AG04449 (cell line): Measurements from ENCODE around the gene ZNF526.

ENCODE experiments used
- CTCF ChIA-PET: fragments of 350-600 bp; formaldehyde crosslinking; extraction: SDS; loops from one replicate; lab custom pipeline; 2021; ENCODE audit warnings: antibody characterized with exemption; lab: Yijun Ruan, JAX
- POLR2A ChIA-PET: fragments of 400-600, 350-600 bp; formaldehyde crosslinking; extraction: SDS; loops from one replicate; lab custom pipeline; 2020; ENCODE audit warnings: antibody characterized with exemption, inconsistent platforms; lab: Yijun Ruan, JAX
- DNase-seq: peaks from one replicate; pipeline ENCODE4 v3.0.0-alpha.2; 2010; ENCODE audit warnings: low read depth, low spot score
- H3K4me3 ChIP-seq: 2 replicates; pipeline ENCODE4 v1.5.1; 2011; ENCODE audit warnings: low read depth, mild to moderate bottlenecking, control low read depth, low read length
- CTCF ChIP-seq: IDR thresholded peaks from one replicate; pipeline ENCODE4 v1.5.1; 2011; ENCODE audit warnings: mild to moderate bottlenecking, moderate library complexity, low read length, control low read depth, inconsistent platforms; ENCODE audit not compliant: insufficient read depth; ENCODE audit errors: missing control alignments

The ZNF526 gene

GRCh38 chr19:42174958-42175734 lies 45.0 kb upstream of the ZNF526 start:
- POLR2A ChIA-PET: interaction anchor here (1.9 kb wide), 1 partner anchor 68 kb away, joined by 5 read pairs; the partner anchor contains the start of gene GSK3A
- no peak overlapping the region for H3K4me3 ChIP-seq
- no peak for TF ChIP-seq CTCF
- CTCF ChIA-PET: interaction anchor here (0.9 to 3.3 kb wide), 14 partner anchors 8 to 94 kb away, joined by 3 to 39 read pairs (median 8); partner anchors contain the start of gene POU2F2
- no peak for DNase-seq

GRCh38 chr19:42175952-42176648 lies 44.0 kb upstream of the ZNF526 start:
- no peak for DNase-seq
- peak overlapping the region; percentile 60 for H3K4me3 ChIP-seq
- POLR2A ChIA-PET: interaction anchor here (1.0 to 1.9 kb wide), 2 partner anchors 55 to 67 kb away, joined by 3 to 5 read pairs; partner anchors contain the start of gene GSK3A
- TF ChIP-seq CTCF: no peak
- CTCF ChIA-PET: interaction anchor here (0.6 to 3.3 kb wide), 26 partner anchors 9 to 225 kb away, joined by 3 to 39 read pairs (median 4); partner anchors contain the start of gene POU2F2

GRCh38 chr19:42176649-42176989 lies 43.5 kb upstream of the ZNF526 start:
- DNase-seq: no peak
- CTCF ChIA-PET: interaction anchor here (0.7 to 3.3 kb wide), 25 partner anchors 9 to 225 kb away, joined by 3 to 39 read pairs (median 4); partner anchors contain the start of gene POU2F2
- peak overlapping the region; percentile 60 for H3K4me3 ChIP-seq
- POLR2A ChIA-PET: interaction anchor here (1.0 to 1.9 kb wide), 2 partner anchors 55 to 66 kb away, joined by 3 to 5 read pairs; partner anchors contain the start of gene GSK3A
- no peak for TF ChIP-seq CTCF

- DNase-seq: no peak
- peak overlapping the region; percentile 60 for H3K4me3 ChIP-seq
- CTCF ChIA-PET: interaction anchor here (0.7 to 3.3 kb wide), 22 partner anchors 8 to 142 kb away, joined by 3 to 39 read pairs (median 4); partner anchors contain the start of gene POU2F2
- peak; percentile 68 for TF ChIP-seq CTCF
- POLR2A ChIA-PET: interaction anchor here (1.0 to 1.9 kb wide), 2 partner anchors 56 to 66 kb away, joined by 3 to 5 read pairs; partner anchors contain the start of gene GSK3A
These were observed 43.0 kb upstream of the ZNF526 start for GRCh38 chr19:42176990-42177685.

- H3K4me3 ChIP-seq: no peak overlapping the region
- CTCF ChIA-PET: interaction anchor here (1.1 to 3.3 kb wide), 8 partner anchors 12 to 143 kb away, joined by 3 to 39 read pairs (median 6); partner anchors contain the start of gene POU2F2
- no peak for TF ChIP-seq CTCF
- POLR2A ChIA-PET: no interaction called here
- DNase-seq: no peak
These were observed 42.5 kb upstream of the ZNF526 start for GRCh38 chr19:42177686-42178019.
